GM12878 (cell line): Measurements from ENCODE around the gene RNLS. TPM values are rescaled to one million over a fixed set of nuclear protein-coding genes. Genes with fewer than 3 reads are reported as not detected.

Source experiments
- BCL11A ChIP-seq: IDR thresholded peaks from 2 replicates; pipeline ENCODE4 v1.6.1; 2011; ENCODE audit warnings: low read depth, low read length
- CREM ChIP-seq: IDR thresholded peaks from 2 replicates; pipeline ENCODE4 v1.6.1; 2014; ENCODE audit warnings: antibody characterized with exemption, low read depth
- EED ChIP-seq: sonication (generic); IDR thresholded peaks from 2 replicates; pipeline ENCODE4 v1.6.1; 2016; ENCODE audit warnings: antibody characterized with exemption, low read depth
- HDGF ChIP-seq: fragments of 450-650 bp; IDR thresholded peaks from 2 replicates; pipeline ENCODE4 v1.6.1; 2016; ENCODE audit warnings: antibody characterized with exemption
- IKZF2 ChIP-seq, 2 experiments: fragments of 450-650 bp; IDR thresholded peaks; 2 replicates each; pipeline ENCODE4 v1.6.1; 2017; ENCODE audit warnings: mild to moderate bottlenecking in 2 of 2, moderate library complexity in 2 of 2
- IRF4 ChIP-seq: IDR thresholded peaks from 2 replicates; pipeline ENCODE4 v1.6.1; 2011; ENCODE audit warnings: low read depth, low read length
- MLLT1 ChIP-seq: fragments of 450-650 bp; IDR thresholded peaks from 2 replicates; pipeline ENCODE4 v1.6.1; 2016; ENCODE audit warnings: mild to moderate bottlenecking
- MTA2 ChIP-seq: fragments of 450-650 bp; IDR thresholded peaks from 2 replicates; pipeline ENCODE4 v1.6.1; 2016; ENCODE audit warnings: low read depth, mild to moderate bottlenecking, moderate library complexity
- NFYB ChIP-seq: IDR thresholded peaks from 2 replicates; pipeline ENCODE4 v1.6.1; 2011; ENCODE audit warnings: low read depth, mild to moderate bottlenecking, low read length, improper control_type of control experiment, moderate library complexity; ENCODE audit not compliant: insufficient read depth
- NR2C1 ChIP-seq: fragments of 450-650 bp; IDR thresholded peaks from 2 replicates; pipeline ENCODE4 v1.6.1; 2017; ENCODE audit warnings: antibody characterized with exemption, mild to moderate bottlenecking, moderate library complexity
- PBX3 ChIP-seq: IDR thresholded peaks from 2 replicates; pipeline ENCODE4 v1.6.1; 2011; ENCODE audit warnings: mild to moderate bottlenecking, low read depth, low read length, moderate library complexity; ENCODE audit not compliant: insufficient replicate concordance
- PML ChIP-seq: IDR thresholded peaks from 2 replicates; pipeline ENCODE4 v1.6.1; 2012; ENCODE audit warnings: low read length, inconsistent platforms
- PRDM15 ChIP-seq: fragments of 450-650 bp; formaldehyde crosslinking; IDR thresholded peaks from 2 replicates; pipeline ENCODE4 v1.4.0; 2020; ENCODE audit warnings: mild to moderate bottlenecking, moderate library complexity
- SMAD5 ChIP-seq: IDR thresholded peaks from 2 replicates; pipeline ENCODE4 v1.6.1; 2016; ENCODE audit warnings: antibody characterized with exemption, low read depth
- STAT1 ChIP-seq: fragments of 450-650 bp; conservative IDR thresholded peaks from 2 replicates; pipeline ENCODE4 v1.6.1; 2014; ENCODE audit warnings: antibody characterized with exemption, mild to moderate bottlenecking
- STAT3 ChIP-seq: IDR thresholded peaks from 2 replicates; pipeline ENCODE4 v1.6.1; 2011; ENCODE audit warnings: low read depth, low read length, improper control_type of control experiment
- ZBTB4 ChIP-seq: fragments of 450-650 bp; formaldehyde crosslinking; IDR thresholded peaks from 2 replicates; pipeline ENCODE4 v1.4.0; 2022; ENCODE audit warnings: mild to moderate bottlenecking, moderate library complexity
- ZNF24 ChIP-seq: fragments of 450-650 bp; IDR thresholded peaks from 2 replicates; pipeline ENCODE4 v1.6.1; 2017; ENCODE audit warnings: antibody characterized with exemption, mild to moderate bottlenecking
- ZZZ3 ChIP-seq: IDR thresholded peaks from 2 replicates; pipeline ENCODE4 v1.6.1; 2011; ENCODE audit warnings: low read depth; ENCODE audit not compliant: control insufficient read depth, insufficient read length
- polyA plus RNA-seq, 11 experiments: library from polyadenylated mRNA; depleted of rRNA in 4 of 11; unstranded in 6 of 11; stranded (reverse) in 5 of 11; fragments of >200 nt; fragmentation: Nextera tagmentation in 4 of 11; fragmentation: Illumina TruSeq in 1 of 11; extraction: Ambion mirVana in 4 of 11; extraction: Trizol in 1 of 11; gene quantifications; 1 replicate in 1 of 11; 2 replicates in 10 of 11; pipeline versions ENCODE4 v1.2.1 to v1.2.3, GENCODE V29; 2011 to 2016; ENCODE audit warnings: inconsistent platforms in 2 of 11, missing spikeins in 2 of 11, low read depth in 1 of 11
- total RNA-seq, 4 experiments: library from RNA; depleted of rRNA in 3 of 4; stranded (reverse); fragments of >200 nt in 3 of 4; fragmentation: Illumina TruSeq in 1 of 4; extraction: Trizol in 1 of 4; gene quantifications; 2 replicates each; pipeline versions ENCODE4 v1.2.1 to v1.2.3, GENCODE V29; 2013 to 2021

Gene RNLS
- total and polyA plus RNA-seq, 10 of the 15 experiments (the other 5 are each of a cell fraction or from before 2014, with no cell fraction given) = 3.4 to 6.7 (median 4.6) TPM

- no peak for TF ChIP-seq PRDM15
- no peak for TF ChIP-seq MLLT1
- TF ChIP-seq CREM = peak; percentile 51; the same call in 1 of the 2 replicates
- no peak for TF ChIP-seq ZBTB4 (CRISPR knock-in tag)
- peak; percentile 19 to 52; a peak in 2 of 4 replicates for TF ChIP-seq IKZF2 (IDR thresholded peaks at IDR 0.05)
- peak; percentile 71 for TF ChIP-seq PBX3
- TF ChIP-seq STAT3 = no peak
- TF ChIP-seq PML = no peak
- no peak for TF ChIP-seq BCL11A
- no peak for TF ChIP-seq NR2C1
- no peak for TF ChIP-seq ZNF24
- TF ChIP-seq STAT1 = no peak
- TF ChIP-seq HDGF = no peak
- TF ChIP-seq NFYB = no peak; the same call in 1 of the 2 replicates
- no peak for TF ChIP-seq ZZZ3
- no peak for TF ChIP-seq SMAD5
- TF ChIP-seq MTA2 = no peak
- TF ChIP-seq EED = 0 out of 2 replicates have a peak, but pooled peaks have one; percentile 22
- no peak for TF ChIP-seq IRF4
Measured at GRCh38 chr10:88598055-88598454, 14.9 kb upstream of the RNLS start (continued).
